GM21528 (cell line): Measurements from ENCODE around the gene RALGPS1.

ENCODE experiments used
- ATAC-seq: cut with Tn5 transposase; IDR thresholded peaks from one replicate; pipeline ENCODE4 v1.9.1; 2021; ENCODE audit warnings: mild to moderate bottlenecking, moderate library complexity; ENCODE audit not compliant: unreplicated experiment, low FRiP score

The RALGPS1 gene

DNA sequence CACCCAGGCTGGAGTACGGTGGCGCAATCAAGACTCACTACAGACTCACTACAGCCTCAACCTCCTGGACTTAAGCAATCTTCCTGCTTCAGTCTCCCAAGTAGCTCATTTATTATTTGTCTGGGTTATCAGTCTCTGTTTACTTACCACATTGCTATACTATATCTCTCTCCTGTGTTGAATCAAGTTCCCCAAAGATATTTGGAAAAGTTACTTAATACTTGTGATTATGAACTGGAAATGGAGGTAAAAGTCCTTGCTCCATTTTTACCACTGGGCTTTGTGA lies 152.2 kb downstream of the RALGPS1 start:
- ATAC-seq, result no peak

DNA sequence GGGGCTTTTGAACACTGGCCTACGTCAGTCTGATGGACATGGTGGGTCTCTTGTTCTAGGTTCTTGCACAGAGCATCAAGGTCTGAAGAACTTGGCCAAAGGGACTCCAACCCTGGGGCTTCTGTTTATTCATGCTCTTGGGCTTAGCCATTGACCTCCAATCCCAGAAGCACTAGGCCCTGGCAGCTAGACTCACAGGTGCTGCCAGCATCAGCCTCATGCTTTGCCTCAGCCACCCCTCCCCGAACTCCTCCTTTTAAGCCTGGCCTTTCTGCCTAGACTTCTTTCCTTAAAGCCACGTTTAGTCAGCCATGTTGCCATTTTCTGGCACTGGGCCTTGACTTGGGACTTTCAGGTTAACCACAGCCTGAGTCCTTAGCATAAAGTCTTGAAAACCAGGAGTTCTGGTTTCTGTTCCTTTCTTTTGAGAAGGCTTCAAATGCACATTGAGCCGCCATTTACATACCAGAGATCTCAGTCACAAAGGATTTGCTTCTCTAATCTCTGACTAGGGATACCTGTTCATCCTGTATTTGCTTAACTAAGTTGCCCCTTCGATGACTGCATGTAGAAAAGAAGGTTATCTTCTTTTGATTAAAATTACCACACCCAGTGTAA lies 153.1 kb downstream of the RALGPS1 start:
- no peak for ATAC-seq

DNA sequence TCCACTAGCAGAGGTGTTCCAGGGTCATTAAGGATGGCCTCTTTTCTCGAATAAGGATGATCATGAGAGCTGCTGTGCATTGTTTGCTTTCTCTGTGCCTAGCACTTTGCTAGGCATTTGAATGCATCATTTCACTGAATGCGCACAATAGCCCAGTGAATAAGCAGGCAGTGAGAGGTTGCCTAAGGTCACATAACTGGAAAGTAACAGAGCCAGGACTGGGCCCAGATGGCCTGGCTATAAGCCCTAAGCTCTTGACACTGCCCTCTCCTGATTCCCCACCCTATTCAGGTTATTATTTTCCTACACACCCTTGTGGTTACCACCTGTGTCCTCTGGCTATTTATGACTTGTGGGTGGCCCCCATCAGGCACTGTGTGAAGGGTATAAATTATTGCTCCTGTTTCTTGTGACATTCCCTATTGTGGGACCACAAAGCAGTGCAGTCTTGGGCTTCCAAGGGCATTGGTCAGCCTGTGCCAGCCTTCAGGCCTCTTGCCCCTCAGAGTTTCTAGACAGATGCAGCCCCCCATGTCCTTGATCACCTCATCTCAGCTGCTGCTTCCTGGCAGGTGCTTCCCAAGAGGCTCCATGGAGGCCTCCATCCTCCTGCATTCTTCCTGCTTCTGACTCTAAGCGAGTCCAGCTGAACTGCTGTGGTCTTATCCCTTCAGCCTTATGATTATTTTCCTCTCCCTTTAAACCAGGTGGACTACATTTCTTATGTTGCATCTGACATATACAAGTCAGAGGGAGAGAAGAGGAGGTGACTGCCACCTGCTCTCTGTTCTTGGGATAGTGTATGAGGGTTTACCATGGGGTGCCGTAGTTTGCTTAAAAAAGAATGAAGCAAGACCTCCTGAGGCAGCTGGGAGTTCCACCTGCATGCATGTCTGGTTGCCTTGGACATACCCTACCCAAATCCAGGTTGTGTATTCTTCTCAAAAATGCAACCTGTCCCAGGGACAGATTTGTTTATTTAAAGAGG lies 160.3 kb downstream of the RALGPS1 start:
- no peak for ATAC-seq

DNA sequence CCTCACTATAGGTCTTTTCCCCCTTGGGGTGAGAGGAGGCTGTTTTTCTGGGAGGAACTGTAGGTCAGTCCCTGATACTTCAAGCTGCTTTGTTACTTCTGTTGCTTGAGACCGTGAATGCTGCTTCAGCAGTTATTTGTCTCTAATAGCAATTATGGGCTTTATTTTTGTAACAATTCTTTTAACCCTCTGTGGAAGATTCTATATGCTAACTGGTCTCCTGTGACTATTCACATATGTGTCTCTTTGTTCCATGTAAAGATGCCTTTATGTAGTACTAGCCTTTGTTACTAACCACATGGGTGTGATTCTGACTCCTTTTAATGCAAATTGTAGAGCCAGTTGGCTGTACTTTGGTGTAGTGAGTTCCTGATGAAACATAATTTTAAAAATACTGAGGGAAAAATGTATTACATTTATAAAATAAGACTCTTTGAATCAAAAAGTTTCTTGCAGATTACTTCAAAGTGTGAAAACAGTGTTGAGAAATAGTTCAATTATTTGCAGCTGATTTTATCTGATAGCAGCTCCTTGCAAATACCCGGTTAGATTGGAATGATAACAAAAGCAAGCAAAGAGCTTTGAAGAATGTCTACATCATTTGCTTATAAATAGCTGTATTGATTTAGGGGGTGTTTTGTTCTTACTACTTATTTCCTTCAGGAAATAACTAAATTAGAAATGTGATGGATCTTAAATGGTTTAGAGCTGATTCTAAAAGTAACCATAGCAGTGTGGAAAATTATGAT lies 161.2 kb downstream of the RALGPS1 start:
- no peak for ATAC-seq

DNA sequence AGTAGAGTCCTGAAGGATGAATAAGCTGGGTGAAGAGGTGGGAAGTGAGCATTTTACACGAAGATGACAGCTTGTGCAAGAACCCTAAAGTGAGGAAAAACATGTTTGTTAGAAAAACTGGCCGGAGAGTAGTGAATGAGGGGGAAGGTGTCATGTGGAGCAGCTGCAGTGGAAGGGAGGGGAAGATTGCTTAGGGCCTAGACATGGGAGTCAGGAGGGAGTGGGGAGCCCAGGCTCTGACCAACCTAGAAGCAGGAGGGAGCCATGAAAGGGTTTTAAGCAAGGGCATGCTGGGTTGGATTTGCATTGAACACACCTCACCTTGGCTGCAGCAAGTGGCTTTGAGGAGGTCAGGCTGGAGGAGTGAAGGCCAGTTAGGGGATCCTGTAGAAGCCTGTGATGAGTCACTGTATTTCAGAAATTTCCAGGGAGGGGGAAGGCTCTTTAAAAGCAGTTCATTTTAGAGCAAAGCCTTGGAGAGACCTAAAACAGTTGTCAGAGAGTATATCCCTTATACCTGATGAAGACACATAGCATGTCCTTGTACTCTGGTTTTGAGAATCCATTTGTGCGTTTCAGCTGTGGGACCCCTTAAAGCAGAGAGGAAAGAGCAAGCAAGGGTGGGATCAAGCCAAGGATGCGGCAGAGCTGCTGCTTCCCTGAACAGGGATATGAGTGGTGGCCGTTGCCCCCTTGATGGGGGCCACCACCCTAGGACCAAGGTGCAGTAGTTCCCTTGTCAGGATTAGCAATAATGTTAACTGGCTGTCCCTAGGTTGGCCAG lies 162.5 kb downstream of the RALGPS1 start:
- no peak for ATAC-seq

DNA sequence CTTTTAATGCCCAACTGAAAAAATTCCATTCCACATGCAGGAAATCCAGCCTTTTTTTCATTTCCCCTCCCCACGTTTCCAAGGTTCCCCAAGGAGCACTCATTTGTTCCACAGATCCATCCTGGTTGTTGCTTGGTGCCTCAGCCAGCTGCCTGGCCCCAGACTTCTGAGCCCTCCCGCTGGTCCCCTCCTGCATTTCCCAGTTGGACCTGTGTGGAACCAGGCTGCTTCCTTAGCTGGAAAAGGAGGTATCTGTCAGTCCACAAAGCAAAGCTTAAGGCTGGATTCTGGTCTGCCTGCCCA lies 163.0 kb downstream of the RALGPS1 start:
- no peak for ATAC-seq

DNA sequence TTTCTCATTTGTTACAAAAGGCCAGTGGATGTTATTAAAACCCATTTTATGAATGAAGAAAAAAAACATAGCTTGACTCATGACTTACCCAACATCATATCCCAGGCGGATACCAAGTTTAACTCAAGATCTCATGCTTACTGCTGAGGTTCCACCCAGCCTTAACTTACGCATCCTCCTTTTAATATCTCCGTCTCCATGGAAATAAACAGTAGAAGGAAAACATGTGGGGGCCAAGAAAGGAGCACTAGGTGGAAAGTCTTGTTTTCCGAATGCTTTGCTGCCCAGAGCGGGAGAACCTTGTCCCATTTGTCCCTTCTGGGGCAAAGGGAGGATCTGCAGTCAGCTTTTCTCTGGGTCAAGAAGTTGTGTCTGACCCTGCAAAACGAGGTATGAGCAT lies 163.8 kb downstream of the RALGPS1 start:
- no peak for ATAC-seq

DNA sequence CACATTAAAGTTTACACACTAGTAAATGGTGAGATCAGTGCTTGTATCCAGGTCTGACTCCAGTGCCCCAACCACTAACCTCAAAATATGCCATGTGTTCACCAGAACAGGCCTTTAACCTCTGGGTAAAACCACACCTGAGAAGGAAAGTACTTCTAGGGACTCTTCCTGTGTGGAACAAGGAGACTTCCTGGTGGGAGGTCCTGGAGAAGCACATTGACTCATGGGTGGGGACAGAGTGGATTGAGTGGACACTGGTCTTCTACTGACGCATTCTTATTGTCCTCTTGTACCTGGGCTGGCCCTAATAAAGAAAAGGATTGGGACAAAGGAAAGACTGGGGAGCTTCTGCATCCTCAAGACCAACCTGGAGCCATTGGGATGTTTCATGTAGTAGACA lies 164.4 kb downstream of the RALGPS1 start:
- no peak for ATAC-seq

DNA sequence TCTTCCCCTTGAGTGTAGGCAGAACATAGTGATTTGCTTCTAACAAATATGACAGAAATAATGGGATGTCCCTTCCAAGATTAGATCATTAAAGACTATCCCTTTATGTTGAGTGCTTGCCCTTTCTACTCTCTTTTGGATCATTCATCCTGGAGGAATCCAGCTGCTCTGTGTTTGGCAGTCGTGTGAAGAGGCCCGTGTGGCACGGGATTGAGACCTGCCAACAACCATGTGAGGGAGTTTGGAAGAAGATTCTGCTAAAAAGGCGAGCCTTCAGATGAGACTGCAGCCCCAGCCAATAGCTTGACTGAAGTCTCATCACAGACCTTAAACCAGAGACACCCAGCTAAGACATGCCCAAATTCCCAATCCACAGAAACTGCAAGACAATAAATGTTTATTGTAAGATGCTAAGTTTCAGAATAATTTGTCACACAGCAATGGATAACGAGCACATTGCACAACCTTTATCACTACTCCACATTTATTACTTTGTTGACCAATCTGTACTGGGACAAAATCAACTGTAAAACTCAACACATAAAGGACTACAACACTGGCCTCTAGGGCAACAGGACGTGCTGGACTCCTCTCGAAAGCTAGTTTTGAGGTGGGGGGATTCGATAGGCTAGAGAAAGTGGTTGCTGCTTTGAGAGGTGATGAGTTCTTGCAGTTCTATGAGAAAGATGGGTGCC lies 165.0 kb downstream of the RALGPS1 start:
- no peak for ATAC-seq

DNA sequence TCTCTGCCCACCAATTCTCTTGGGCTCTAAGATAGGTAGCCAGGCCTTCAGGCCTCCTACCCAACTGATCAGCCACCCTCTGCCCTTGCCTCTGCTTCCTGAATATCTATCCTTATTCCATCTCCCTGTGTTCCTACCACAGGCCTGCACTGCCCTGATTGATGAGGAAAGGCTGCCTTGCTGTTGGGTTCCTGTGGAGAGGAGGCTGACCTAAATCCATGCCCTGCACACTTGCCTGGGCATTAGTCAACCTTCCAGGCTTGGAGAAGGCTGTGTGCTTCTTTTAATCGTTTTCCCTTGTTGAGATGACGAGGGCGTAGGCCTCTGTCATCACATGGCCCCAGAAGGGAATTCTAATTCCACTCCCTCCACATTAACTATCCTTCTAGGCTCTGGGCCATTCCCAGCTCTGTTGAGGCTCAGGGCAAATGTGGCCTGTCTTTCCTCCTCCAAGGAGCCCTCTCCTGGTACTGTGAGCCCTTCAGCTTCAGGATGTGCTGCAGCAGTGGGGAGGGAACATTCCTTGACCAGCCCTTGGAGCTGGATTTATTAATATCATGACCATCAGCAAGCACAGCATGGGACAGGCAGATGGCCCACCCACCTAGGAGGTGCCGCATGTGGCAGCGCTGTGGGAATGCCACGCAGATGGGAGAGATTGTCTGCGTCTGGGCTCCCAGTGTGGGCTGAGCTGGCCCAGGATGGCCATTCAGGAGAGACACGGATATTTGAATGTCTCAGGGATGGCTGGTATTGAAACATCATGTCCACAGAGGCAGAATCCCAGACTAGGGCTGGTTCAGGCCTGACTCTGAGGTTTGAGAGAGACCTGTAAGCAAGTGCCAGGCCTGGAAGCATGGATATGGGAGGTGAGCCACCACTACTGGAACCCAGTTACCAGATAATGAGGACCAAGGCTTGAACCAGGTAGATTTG lies 166.9 kb downstream of the RALGPS1 start:
- ATAC-seq, result no peak

DNA sequence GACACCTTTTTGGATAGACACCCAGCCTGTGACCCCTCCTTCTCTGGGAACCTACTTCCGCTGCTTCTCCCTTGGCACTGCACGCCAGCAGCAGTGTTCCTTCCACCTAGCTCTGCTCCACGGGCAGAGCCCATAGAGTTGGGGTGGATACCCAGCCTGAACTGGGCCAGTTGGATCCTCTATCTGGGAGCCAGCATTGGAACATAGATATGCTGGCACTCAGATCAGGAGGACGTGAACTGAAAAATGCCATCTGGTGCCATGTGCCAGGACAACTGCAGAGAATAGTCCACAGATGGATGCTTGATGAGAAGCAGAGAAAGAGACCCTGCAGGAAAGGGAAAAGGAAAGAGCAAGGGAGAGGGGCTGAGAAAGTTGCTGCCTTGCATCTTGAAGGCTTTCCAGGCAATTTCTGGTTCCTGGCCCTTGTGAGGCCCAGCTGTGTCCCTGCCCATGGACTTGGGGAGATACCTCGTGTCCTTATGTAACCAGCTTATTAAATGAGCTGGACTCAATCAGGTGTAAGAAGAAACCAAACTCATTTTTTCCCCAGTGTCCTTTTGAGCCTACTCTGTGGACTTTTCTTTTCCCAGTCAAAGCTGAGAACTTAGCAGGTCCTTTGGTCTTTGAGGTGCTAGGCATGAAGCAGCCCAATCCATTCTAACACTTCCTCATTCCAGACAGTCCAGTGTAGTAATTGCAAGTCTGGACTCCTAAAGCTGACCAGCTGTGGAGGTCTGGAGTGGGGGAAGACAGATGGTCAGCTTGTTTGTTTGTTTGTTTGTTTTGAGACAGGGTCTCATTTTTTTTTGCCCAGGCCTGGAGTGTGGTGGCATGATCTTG lies 168.8 kb downstream of the RALGPS1 start:
- ATAC-seq, result no peak

DNA sequence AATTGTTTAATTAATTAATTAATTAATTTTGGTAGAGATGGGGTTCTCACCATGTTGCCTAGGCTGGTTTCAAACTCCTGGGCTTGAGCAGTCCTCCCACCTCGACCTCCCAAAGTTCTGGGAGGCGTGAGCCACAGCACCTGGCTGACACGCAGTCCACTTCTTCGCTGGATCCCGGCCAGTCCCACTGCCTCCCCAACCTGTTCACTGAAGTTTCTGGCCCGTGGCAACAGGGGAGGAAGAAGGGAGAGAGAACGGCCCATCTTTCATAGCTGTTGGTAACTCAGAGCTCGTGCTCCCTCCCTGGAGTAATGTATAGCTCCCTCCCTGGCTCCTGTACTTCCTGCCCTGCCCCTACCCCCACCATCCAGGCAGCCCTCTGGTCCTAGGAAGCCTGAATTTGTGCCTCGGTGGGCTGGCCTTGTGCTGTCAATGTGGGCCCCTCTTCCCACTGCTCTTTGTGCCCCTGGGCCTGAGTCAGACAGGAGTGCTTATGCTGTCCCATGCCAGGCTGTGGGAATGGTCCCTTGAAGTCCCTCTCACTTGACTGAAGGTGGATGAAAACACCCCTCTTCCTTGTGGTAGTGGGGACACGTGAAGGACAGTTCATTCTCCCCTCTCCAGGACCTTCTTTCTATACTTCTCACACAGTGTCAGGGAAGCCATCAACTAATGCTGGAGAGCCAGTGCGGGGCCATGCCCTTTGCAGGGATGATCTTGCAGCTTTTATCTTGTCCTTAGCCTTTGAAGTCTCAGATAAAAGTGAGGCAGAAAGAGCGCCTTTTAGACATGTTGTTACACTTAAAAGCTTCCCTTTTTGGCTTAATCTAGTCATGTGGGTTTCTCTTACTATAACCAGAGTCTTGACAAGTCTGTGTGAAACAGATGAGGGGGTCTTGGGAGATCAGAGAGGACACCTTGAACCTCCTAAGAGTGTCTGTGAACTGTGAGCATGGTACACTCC lies 169.8 kb downstream of the RALGPS1 start:
- no peak for ATAC-seq

DNA sequence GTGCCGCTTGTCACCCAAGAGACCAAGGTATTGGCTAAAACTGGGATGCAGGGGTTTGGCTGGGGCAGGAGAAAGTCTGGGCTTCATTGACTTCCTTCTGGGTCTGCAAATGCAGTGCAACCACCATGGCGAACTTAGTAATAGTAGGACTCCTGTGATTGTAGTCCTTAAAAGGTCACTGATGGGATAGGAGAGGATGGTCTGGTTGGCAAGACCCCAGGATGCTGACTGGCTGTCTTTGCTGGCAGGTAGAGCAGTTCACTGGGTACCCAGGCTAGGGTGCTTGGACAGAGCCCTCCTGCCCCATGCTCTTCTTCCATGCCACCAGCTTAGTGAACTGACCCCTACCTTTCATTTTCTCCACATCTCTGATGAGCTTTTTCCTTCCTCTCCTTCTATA lies 170.6 kb downstream of the RALGPS1 start:
- no peak for ATAC-seq

DNA sequence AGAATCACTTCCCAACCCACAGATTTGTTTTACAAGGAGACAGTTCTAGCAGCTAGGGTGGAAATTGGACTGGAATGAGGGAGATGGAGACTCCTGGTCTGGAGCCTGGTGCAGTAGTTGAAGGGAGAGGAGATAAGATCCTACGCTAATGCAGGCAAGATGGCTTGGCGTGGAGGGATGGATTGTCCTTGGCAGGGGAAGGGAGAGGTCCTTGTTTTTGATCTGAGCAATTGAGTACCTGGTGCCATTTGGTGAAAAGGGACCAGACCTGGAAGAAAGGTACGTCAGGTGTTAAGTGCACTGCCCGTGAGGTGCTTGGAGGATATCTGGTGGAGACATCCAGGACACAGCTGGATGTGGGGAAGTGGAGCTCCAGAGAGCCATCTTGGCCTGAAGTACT lies 172.2 kb downstream of the RALGPS1 start:
- no peak for ATAC-seq

DNA sequence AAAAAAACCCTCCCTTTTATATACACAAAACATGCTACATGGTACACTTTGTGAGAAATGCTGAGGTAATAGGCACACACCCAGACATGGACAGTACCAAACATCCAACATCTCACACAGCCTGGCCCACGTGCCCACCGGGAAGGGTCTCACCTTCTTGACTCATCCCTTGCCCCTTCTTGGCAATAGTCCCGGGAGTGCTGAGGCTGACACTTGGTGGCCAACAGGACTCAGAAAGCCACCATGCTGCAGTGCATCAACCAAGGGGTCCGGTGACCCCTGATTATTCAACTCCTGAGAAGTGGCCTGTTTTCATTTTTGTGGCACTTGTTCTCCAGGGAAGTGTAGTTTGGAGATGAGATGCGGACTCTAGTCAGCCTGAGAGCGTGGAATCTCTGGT lies 172.8 kb downstream of the RALGPS1 start:
- no peak for ATAC-seq

DNA sequence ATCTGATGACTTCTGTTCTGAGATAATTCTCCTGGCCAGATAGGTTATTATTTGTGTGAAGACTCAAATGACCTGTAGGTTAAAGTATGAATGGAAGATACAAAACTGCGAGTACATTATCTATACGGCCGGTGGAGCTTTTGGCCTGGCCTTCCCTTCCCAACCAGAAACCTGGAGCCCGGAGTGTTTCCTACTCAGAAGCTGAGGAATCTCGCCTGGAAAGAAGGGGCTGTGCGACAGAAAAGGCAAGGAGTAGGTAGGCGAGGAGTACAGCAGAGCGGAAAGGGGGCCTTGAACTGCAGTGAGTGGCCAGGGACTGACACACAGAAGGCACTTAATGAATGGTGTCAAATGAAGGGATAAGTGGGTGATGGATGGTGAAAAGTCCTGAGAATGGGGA lies 173.3 kb downstream of the RALGPS1 start:
- ATAC-seq, result no peak
